Tongue (tissue), 2 donors: ENCODE measurements around the gene ERP27. TPM values are rescaled to one million over a fixed set of nuclear protein-coding genes. Genes with fewer than 3 reads are reported as not detected.
A peak's percentile ranks its signal among the peaks of the same experiment; 100 is the strongest.

Experiments
- DNase-seq: peaks from one replicate; pipeline ENCODE4 v3.0.0-alpha.2; 2015
- total RNA-seq: library from RNA; depleted of rRNA; stranded (reverse); fragments of >200 nt; gene quantifications from one replicate; pipeline ENCODE4 v1.2.3, GENCODE V29; 2014

ERP27 gene
- total RNA-seq, 1 donor from 2014 or later = 1.9 TPM

GRCh38 chr12:14901228-14901562 is 37.1 kb downstream of the ERP27 start:
- no peak for DNase-seq

DNA sequence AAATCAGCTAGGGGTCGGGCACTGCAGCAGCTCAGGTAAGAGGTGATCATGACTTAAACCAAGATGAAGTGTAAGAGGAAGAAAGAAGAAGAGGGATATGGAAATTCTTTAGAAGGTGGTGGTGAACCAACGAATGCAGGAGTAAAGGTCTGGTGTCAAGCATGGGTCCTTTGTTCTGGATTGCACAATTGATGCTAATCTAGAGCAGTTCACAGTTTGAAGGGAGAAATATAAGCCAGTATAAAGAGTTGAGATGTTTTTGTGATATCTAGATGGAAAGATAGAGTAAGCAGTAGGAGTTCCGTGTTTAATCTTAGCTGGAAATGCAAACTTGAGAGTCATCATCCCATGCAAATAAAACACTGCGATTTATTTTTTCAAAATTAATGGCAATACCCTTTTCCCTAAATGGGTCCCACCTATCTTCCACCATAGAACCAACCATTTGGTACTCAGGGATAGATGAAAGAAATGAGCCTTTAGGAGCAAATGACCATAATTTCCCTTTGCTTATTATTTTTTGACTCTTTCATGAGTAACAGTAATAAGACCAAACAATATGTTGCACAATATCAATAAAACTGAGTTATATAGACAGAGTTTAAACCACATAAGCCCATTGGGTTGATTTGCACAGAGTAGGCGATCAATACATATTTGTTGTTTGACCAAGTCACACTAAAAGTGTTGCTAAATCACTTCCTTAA is 37.7 kb downstream of the ERP27 start:
- no peak for DNase-seq

GRCh38 chr12:14896521-14897169 is 41.7 kb downstream of the ERP27 start:
- DNase-seq = peak; percentile 79

- peak; percentile 77 for DNase-seq
Observed at GRCh38 chr12:14893506-14894250, 44.7 kb downstream of the ERP27 start.

DNA sequence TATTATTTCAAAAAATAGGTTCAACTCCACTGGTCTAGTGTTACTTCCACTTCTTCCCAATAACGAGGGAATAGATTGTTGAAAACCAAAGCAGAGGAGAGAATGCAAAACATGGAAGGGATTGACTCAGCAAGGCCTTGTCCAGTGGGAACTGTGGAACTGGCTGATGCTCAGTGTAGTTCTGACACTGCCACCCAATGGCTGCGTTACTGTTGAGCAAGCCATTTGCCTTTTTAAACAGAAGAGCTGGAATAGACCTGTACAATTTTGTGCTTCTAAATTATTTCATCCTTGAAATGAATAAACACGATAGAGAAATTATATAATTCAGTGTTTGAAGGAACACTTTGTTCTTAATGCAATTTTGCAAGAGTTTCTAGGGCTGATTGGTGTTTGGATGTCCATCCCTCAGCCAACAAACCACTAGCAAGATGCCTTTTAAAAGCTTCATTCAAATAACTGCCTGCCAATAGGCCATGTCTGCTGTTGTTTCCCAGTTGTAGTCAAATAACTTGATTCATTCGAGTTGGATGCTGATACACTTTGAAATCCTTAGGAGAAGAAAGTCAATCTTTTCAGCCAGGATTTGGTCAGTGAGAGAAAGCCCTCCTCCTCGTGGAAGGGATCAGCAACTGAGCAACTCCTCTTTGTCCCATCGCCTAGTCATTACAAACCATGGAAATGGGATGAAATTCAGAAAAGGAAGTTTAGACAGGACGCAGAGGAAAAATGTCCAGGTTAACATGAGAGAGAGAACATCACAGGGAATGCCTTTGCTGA is 45.4 kb downstream of the ERP27 start:
- DNase-seq = peak; percentile 67

DNA sequence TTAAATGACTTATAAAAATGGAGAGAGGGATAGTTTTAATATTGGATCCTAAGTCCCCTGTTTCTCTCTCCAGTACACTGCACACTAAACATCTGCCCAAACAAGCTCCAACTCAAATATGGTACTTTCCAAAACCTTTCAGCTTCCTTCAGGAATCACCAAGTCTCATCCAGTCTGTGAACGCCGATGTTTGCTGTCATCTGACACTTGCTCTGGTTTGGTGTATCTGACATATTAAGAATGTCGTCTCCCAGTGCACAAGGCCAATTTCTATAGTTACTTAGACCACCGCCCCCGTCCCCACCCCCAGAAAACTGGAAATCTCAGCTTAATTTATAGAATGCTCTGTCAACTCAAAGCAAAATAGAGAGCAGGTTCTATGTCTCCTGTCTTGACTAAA is 47.6 kb downstream of the ERP27 start:
- no peak for DNase-seq

GRCh38 chr12:14886271-14886670 is 52.1 kb downstream of the ERP27 start:
- no peak for DNase-seq

DNA sequence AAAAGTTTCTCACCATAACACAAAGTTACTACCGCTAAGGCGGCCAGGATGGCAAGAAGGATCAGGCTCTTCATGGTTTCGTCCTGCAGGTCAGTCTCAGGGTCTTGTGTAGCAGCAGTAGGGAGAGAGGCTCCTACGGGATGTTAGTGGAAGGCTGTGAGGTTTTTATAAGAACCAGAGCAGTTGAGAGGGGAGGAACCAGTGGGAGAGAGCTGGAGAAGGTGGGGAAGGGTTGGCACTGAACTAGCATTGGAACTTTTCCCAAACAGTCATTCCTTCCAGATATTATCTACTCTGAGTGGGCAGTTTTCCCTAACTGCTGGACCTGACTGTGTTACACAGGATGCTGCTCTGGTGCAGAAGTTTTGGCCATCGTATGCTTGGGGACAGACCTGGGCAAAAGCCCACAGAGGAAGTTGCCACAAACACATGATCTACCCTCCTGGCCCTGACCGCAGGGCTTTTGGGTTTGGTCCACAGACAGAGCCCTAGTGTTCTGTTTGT is 52.6 kb downstream of the ERP27 start, which contains the start of gene MGP:
Gene MGP (minus strand): TSS at position 137 of the 504 bp plus-strand sequence. CDS start 63 bp downstream, at position 74.
- DNase-seq = peak; percentile 81

DNA sequence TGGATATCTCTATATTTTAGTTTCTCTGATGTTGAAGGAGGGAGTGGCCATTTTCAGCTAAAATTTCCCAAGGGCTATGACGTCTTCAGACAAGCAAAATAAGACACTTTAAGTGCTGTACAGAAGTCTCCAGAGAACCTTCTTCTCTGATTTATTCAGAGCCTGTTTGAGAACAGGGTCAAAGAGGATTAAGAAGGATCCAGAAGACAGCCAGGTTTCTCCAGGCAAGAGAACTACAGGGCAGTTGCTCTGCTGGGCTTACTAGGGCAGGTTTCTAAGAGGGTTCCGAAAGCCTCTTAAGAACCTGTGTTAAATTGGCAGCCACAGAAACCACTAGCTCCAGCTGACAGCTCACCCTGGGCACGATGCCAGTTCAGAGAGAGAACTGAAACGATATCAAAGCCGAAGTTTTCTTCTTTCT is 53.9 kb downstream of the ERP27 start:
- peak; percentile 92 for DNase-seq

DNA sequence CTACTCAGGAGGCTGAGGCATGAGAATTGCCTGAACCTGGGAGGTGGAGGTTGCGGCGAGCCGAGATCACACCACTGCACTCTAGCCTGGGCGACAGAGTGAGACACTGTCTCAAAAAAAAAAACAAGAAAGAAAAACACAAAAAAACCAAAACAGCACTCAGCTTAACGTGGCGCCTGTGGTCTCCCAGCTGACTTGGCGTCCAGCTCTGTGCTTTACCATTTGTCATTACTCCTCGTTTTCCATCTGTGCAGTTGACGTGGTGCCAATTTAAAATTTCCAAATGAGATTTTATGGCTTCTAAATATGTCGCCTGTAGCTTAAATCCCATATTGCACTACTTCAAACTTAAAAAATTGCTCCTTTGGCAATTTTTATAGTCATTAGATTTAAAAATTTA is 54.7 kb downstream of the ERP27 start:
- DNase-seq = peak; percentile 92

DNA sequence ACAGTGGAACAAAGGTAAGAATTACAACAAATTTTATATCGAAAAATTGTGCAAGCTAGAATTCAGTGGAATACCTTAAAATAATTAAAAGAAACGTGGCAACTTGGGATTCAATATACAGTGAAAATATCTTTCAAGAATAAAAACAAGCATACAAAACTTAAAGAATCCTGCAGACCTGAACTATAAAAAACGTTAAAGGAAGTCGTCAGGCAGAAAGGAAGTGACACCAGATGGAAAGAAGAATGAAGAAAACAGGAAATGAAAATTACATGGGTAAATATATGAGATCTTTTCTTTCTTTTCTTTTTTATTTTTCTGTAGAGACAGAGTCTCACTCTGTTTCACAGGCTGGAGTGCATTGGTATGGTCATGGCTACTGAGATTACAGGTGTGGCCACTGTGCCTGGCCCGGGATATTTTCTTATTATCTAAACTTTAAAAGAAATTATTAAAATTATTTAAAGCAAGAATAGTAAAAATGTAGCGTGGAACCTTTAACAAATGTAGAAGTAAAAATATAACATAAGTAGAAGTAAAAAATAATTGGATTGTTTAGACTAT is 57.4 kb downstream of the ERP27 start:
- no peak for DNase-seq

- no peak for DNase-seq
Observed at GRCh38 chr12:14879222-14879933, 59.0 kb downstream of the ERP27 start.

DNA sequence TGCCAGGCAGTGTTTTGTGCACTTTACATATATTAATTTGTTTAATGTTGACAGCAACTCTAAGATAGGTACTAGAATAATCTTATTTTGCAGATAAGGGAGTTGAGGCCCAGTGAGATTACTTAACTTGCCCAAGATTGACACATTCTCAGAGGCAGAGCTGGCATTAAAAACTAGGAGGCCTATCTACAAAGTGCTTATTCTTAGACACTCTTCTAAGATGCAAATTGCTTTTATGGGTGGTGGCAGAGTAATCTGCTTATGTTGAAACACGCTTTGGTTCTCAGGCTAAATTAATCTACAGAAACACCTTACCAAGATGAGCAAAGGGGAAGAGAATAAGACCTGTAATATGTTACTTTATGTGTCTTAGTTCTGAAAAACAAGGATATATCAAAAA is 59.8 kb downstream of the ERP27 start:
- DNase-seq = no peak

DNA sequence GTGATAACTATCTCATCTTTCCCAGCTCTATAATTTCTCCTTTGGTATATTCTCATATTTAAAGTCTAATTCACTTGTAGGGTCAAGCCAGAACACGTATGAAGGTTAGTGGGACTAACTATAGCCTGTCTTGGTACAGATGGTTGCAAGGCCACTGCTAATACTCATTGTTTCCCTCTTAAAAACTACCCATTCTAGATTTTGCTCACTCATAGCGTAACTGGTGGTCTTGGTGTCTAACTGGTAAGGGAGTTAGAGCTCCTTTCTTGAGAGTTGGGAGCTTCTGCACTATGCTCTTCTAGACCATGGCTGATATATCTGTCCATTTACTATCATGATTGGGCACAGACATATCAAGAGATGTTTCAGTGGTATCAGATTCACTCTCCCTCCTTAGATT is 61.5 kb downstream of the ERP27 start:
- no peak for DNase-seq

- DNase-seq = no peak
Observed at GRCh38 chr12:14874882-14875281, 63.5 kb downstream of the ERP27 start.

DNA sequence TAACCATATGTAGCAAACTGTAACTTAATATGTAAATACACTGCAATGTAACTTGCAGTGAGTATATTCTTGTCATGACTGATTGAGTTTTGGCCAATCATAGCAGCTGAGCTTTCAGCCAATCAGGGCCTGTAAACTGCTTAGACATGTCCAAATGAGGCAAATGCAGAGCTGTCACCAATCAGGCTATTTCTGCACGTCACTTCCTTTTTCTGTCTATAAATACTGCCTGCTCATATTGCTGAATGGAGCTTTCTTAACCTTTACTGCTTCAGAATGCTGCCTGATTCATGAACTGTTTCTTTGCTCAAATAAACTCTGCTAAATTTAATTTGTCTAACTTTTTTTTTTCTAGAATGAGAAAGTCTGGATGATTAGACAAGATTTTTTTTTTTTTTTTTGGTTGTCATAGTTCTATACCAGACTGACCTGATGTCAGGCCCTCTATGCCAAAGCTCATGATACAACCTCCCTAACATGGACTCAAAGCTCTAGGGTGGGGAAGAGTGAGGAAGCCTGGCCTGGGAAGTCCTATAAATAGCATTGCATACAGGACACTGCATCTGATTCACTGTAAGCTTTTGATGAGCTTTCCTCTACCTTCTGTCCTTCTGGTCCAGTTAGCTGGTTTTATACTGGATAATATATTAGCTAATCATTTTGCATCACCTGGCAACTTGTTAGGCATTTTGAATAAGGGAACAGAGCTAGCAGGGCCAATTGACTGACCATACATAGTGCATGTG is 64.7 kb downstream of the ERP27 start:
- DNase-seq = no peak

DNA sequence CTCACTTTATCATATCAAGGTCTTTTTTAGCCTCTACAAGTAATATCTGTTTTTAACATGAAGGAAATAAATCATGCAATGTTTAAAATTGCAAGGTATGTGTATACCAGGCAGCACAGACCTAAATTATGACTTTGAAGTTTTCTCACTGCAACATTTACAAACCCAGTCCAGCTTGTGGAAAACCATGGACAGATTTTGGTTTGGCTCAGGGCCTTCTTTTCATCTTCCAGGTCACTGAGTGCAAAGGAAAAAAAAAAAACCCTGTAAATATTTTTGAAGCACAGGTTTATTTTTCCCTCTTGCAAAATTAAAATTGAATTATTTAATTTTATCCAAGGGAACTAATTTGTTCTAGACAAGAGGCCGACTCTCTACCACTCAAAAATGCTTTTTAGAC is 66.5 kb downstream of the ERP27 start:
- no peak for DNase-seq

GRCh38 chr12:14871247-14871646 is 67.1 kb downstream of the ERP27 start:
- DNase-seq = no peak

- no peak for DNase-seq
Observed at GRCh38 chr12:14868916-14869506, 69.3 kb downstream of the ERP27 start.
